Colonic mucosa (tissue), 4 donors: ENCODE results near the gene MATN1. TPM values are rescaled to one million over a fixed set of nuclear protein-coding genes. Genes with fewer than 3 reads are reported as not detected.

Experiments
- DNase-seq: peaks from one replicate; pipeline ENCODE4 v3.0.0-alpha.2; 2020
- H3K27ac ChIP-seq: fragments of 200-600 bp; one replicate; pipeline ENCODE4 v1.8.0; 2021
- H3K27me3 ChIP-seq: fragments of 200-600 bp; one replicate; pipeline ENCODE4 v1.8.0; 2021
- H3K36me3 ChIP-seq: fragments of 200-600 bp; one replicate; pipeline ENCODE4 v1.8.0; 2021
- H3K4me1 ChIP-seq: fragments of 200-600 bp; one replicate; pipeline ENCODE4 v1.8.0; 2021; ENCODE audit warnings: mild to moderate bottlenecking
- H3K4me3 ChIP-seq: fragments of 200-600 bp; one replicate; pipeline ENCODE4 v1.8.0; 2021
- H3K9ac ChIP-seq, 2 donors: one replicate each; pipeline ENCODE4 v1.7.0; 2013; ENCODE audit warnings: control low read depth in 2 of 2, low read depth in 2 of 2, low read length in 2 of 2
- H3K9me3 ChIP-seq: fragments of 200-600 bp; one replicate; pipeline ENCODE4 v1.8.0; 2021
- CTCF ChIP-seq: fragments of 200-600 bp; IDR thresholded peaks from one replicate; pipeline ENCODE4 v1.8.0; 2022; ENCODE audit warnings: antibody characterized with exemption, mild to moderate bottlenecking
- intact Hi-C: fragments of 100-400 bp; cut with DNase I; formaldehyde crosslinking; loops from one replicate; pipeline ENCODE4 v1.14.1; 2022
- total RNA-seq, 2 donors: library from RNA; stranded (reverse); fragmentation: NEBNext Ultra II Directional in 1 of 2; extraction: Animal tissue kit (Norgen Biotek cat#: 25700) in 1 of 2; gene quantifications; one replicate each; pipeline ENCODE4 v1.2.1, GENCODE V29; 2021
- donor health status: healthy.
- donor health status: DM: no; HTN: no; CAD: no.
- donor health status: DM: no; HTN: no; CAD: no.

MATN1 gene
- total RNA-seq, 2 donors from 2014 or later: not detected

GRCh38 chr1:30684881-30685795 lies 38.2 kb downstream of the MATN1 start:
- intact Hi-C loops: no loop called here
- H3K4me3 ChIP-seq: peak overlapping the region; percentile 13
- H3K9me3 ChIP-seq: no peaks in the 10 kb centered on the region
- DNase-seq: peak; percentile 97
- no peak overlapping the region for H3K9ac ChIP-seq
- H3K27me3 ChIP-seq: peaks cover 15% of the 10 kb centered on the region
- H3K36me3 ChIP-seq: no peaks in the 10 kb centered on the region
- H3K27ac ChIP-seq: no peak overlapping the region
- peak; percentile 22 for TF ChIP-seq CTCF
- no peaks in the 10 kb centered on the region for H3K4me1 ChIP-seq

- no peak overlapping the region for H3K27ac ChIP-seq
- peaks cover 15% of the 10 kb centered on the region for H3K27me3 ChIP-seq
- H3K9ac ChIP-seq: no peak overlapping the region
- no peaks in the 10 kb centered on the region for H3K36me3 ChIP-seq
- H3K4me1 ChIP-seq: no peaks in the 10 kb centered on the region
- intact Hi-C loops: no loop called here
- H3K4me3 ChIP-seq: no peak overlapping the region
- no peak for DNase-seq
- no peak for TF ChIP-seq CTCF
- no peaks in the 10 kb centered on the region for H3K9me3 ChIP-seq
Observed at GRCh38 chr1:30684259-30684658, 39.1 kb downstream of the MATN1 start.

GRCh38 chr1:30683699-30684098 lies 39.7 kb downstream of the MATN1 start:
- Histone ChIP-seq H3K36me3 (no peaks in the 10 kb centered on the region), H3K4me3 (no peak overlapping the region), H3K27ac (no peak overlapping the region), H3K9me3 (no peaks in the 10 kb centered on the region), H3K9ac (no peak overlapping the region), H3K27me3 (peaks cover 15% of the 10 kb centered on the region), H3K4me1 (no peaks in the 10 kb centered on the region)
- no peak for DNase-seq
- no peak for TF ChIP-seq CTCF
- intact Hi-C loops: no loop called here

- H3K4me3 ChIP-seq: no peak overlapping the region
- H3K27me3 ChIP-seq: peaks cover 15% of the 10 kb centered on the region
- no peaks in the 10 kb centered on the region for H3K9me3 ChIP-seq
- no peaks in the 10 kb centered on the region for H3K4me1 ChIP-seq
- no peak overlapping the region for H3K9ac ChIP-seq
- DNase-seq: no peak
- H3K36me3 ChIP-seq: no peaks in the 10 kb centered on the region
- no peak for TF ChIP-seq CTCF
- intact Hi-C loops: no loop called here
- no peak overlapping the region for H3K27ac ChIP-seq
Observed at GRCh38 chr1:30682396-30683275, 40.7 kb downstream of the MATN1 start.

GRCh38 chr1:30681782-30682181 lies 41.6 kb downstream of the MATN1 start:
- no peaks in the 10 kb centered on the region for H3K36me3 ChIP-seq
- no peaks in the 10 kb centered on the region for H3K4me1 ChIP-seq
- no peak overlapping the region for H3K9ac ChIP-seq
- H3K27me3 ChIP-seq: peaks cover 15% of the 10 kb centered on the region
- DNase-seq: no peak
- no peaks in the 10 kb centered on the region for H3K9me3 ChIP-seq
- no peak overlapping the region for H3K4me3 ChIP-seq
- TF ChIP-seq CTCF: no peak
- intact Hi-C loops: no loop called here
- H3K27ac ChIP-seq: no peak overlapping the region
